HepG2 (cell line): ENCODE data around the gene INHBE. TPM values are rescaled to one million over a fixed set of nuclear protein-coding genes. Genes with fewer than 3 reads are reported as not detected.

Experiments used
- CAMTA2 ChIP-seq: sonication (generic); formaldehyde crosslinking; IDR thresholded peaks from 2 replicates; pipeline ENCODE4 v1.4.0; 2020; ENCODE audit warnings: mild to moderate bottlenecking, missing genetic modification reagents, borderline replicate concordance
- JUND ChIP-seq: sonication (generic); formaldehyde crosslinking; IDR thresholded peaks from 2 replicates; pipeline ENCODE4 v1.8.0; 2022; ENCODE audit warnings: mild to moderate bottlenecking, missing genetic modification reagents
- KLF12 ChIP-seq: sonication (generic); formaldehyde crosslinking; IDR thresholded peaks from 2 replicates; pipeline ENCODE4 v1.4.0; 2020; ENCODE audit warnings: missing genetic modification reagents, borderline replicate concordance
- MEF2D ChIP-seq: sonication (generic); formaldehyde crosslinking; IDR thresholded peaks from 2 replicates; pipeline ENCODE4 v1.5.1; 2020; ENCODE audit warnings: mild to moderate bottlenecking, missing genetic modification reagents
- MTA3 ChIP-seq: sonication (generic); formaldehyde crosslinking; IDR thresholded peaks from 2 replicates; pipeline ENCODE4 v1.4.0; 2020; ENCODE audit warnings: missing genetic modification reagents
- POGZ ChIP-seq: sonication (generic); formaldehyde crosslinking; IDR thresholded peaks from 2 replicates; pipeline ENCODE4 v1.4.0; 2020; ENCODE audit warnings: mild to moderate bottlenecking, missing genetic modification reagents
- PTBP1 ChIP-seq: fragments of 200-400 bp; formaldehyde crosslinking; IDR thresholded peaks from 2 replicates; pipeline ENCODE4 v1.6.1; 2018; ENCODE audit warnings: low read length, low read depth; ENCODE audit not compliant: poor library complexity, severe bottlenecking
- RBFOX2 ChIP-seq: fragments of 200-400 bp; formaldehyde crosslinking; IDR thresholded peaks from 2 replicates; pipeline ENCODE4 v1.6.1; 2017; ENCODE audit warnings: low read depth, mild to moderate bottlenecking, low read length
- SETDB1 ChIP-seq: sonication (generic); formaldehyde crosslinking; IDR thresholded peaks from 2 replicates; pipeline ENCODE4 v1.5.1; 2020; ENCODE audit warnings: missing genetic modification reagents, mild to moderate bottlenecking, borderline replicate concordance
- SIX1 ChIP-seq: sonication (generic); formaldehyde crosslinking; IDR thresholded peaks from 2 replicates; pipeline ENCODE4 v1.4.0; 2020; ENCODE audit warnings: missing genetic modification reagents, borderline replicate concordance
- SP5 ChIP-seq: IDR thresholded peaks from 2 replicates; pipeline ENCODE4 v1.6.1; 2016; ENCODE audit warnings: low read depth, borderline replicate concordance
- ZEB1 ChIP-seq: IDR thresholded peaks from 2 replicates; pipeline ENCODE4 v1.6.1; 2012; ENCODE audit warnings: mild to moderate bottlenecking, low read depth, inconsistent platforms; ENCODE audit not compliant: insufficient replicate concordance
- ZNF317 ChIP-seq: sonication (generic); formaldehyde crosslinking; IDR thresholded peaks from 2 replicates; pipeline ENCODE4 v1.5.0; 2020; ENCODE audit warnings: mild to moderate bottlenecking, missing genetic modification reagents
- ZNF547 ChIP-seq: sonication (generic); formaldehyde crosslinking; IDR thresholded peaks from 2 replicates; pipeline ENCODE4 v1.5.1; 2020; ENCODE audit warnings: mild to moderate bottlenecking, missing genetic modification reagents
- ZNF570 ChIP-seq: sonication (generic); formaldehyde crosslinking; IDR thresholded peaks from 2 replicates; pipeline ENCODE4 v1.4.0; 2020; ENCODE audit warnings: mild to moderate bottlenecking, missing genetic modification reagents, borderline replicate concordance
- ZNF597 ChIP-seq: sonication (generic); formaldehyde crosslinking; IDR thresholded peaks from 2 replicates; pipeline ENCODE4 v1.5.0; 2020; ENCODE audit warnings: missing genetic modification reagents
- ZNF772 ChIP-seq: sonication (generic); formaldehyde crosslinking; IDR thresholded peaks from 2 replicates; pipeline ENCODE4 v1.5.0; 2020; ENCODE audit warnings: mild to moderate bottlenecking, missing genetic modification reagents
- ZNF790 ChIP-seq: sonication (generic); formaldehyde crosslinking; IDR thresholded peaks from 2 replicates; pipeline ENCODE4 v1.8.0; 2022; ENCODE audit warnings: missing genetic modification reagents, mild to moderate bottlenecking, borderline replicate concordance
- ZSCAN12 ChIP-seq: sonication (generic); formaldehyde crosslinking; IDR thresholded peaks from 2 replicates; pipeline ENCODE4 v1.9.0; 2021; ENCODE audit warnings: mild to moderate bottlenecking, missing genetic modification reagents
- polyA plus RNA-seq, 8 experiments: library from polyadenylated mRNA; depleted of rRNA in 3 of 8; stranded (reverse) in 7 of 8; unstranded in 1 of 8; fragments of >200 nt; fragmentation: Illumina TruSeq in 4 of 8; extraction: Trizol in 4 of 8; gene quantifications; 2 replicates each; pipeline versions ENCODE4 v1.2.1 to v1.2.3, GENCODE V29; 2011 to 2016; ENCODE audit warnings: low read depth in 4 of 8, missing spikeins in 1 of 8, mixed read lengths in 1 of 8; ENCODE audit not compliant: insufficient read depth in 1 of 8
- total RNA-seq, 5 experiments: library from RNA; depleted of rRNA; stranded (reverse); fragments of >200 nt; fragmentation: Illumina TruSeq; extraction: Trizol; gene quantifications; 2 replicates each; pipeline ENCODE4 v1.2.3, GENCODE V29; 2016; ENCODE audit warnings: low read depth in 1 of 5
- TF ChIP-seq, protein P1 (sequence below): sonication (generic); formaldehyde crosslinking; IDR thresholded peaks from 2 replicates; pipeline ENCODE4 v1.5.0; 2020; ENCODE audit warnings: mild to moderate bottlenecking, missing genetic modification reagents, borderline replicate concordance
- TF ChIP-seq, protein P2 (sequence below): sonication (generic); formaldehyde crosslinking; IDR thresholded peaks from 2 replicates; pipeline ENCODE4 v1.4.0; 2020; ENCODE audit warnings: missing genetic modification reagents, mild to moderate bottlenecking, borderline replicate concordance
- TF ChIP-seq, protein P3 (sequence below): sonication (generic); formaldehyde crosslinking; conservative IDR thresholded peaks from 2 replicates; pipeline ENCODE4 v1.8.0; 2022; ENCODE audit warnings: missing genetic modification reagents
- TF ChIP-seq, protein P4 (sequence below): IDR thresholded peaks from 2 replicates; pipeline ENCODE4 v1.6.1; 2012; ENCODE audit warnings: inconsistent platforms
- TF ChIP-seq, protein P5 (sequence below): IDR thresholded peaks from 2 replicates; pipeline ENCODE4 v1.6.1; 2016

INHBE gene
- total and polyA plus RNA-seq, 2 of the 13 experiments (the other 11 are each of a cell fraction or from before 2014, with no cell fraction given), result 17.0 to 32.0 TPM

GRCh38 chr12:57451233-57451778, 3.8 kb upstream of the INHBE start (continued):
- TF ChIP-seq ZNF790 (CRISPR knock-in tag) (no peak), MTA3 (CRISPR knock-in tag) (no peak), KLF12 (no peak), ZSCAN12 (CRISPR knock-in tag) (no peak), SIX1 (CRISPR knock-in tag) (peak; percentile 90), ZNF597 (CRISPR knock-in tag) (no peak), ZNF547 (CRISPR knock-in tag) (peak; percentile 52; the same call in 1 of the 2 replicates), SP5 (CRISPR knock-in tag) (peak; percentile 96), CAMTA2 (no peak), PTBP1 (no peak), ZNF317 (CRISPR knock-in tag) (0 out of 2 replicates have a peak, but pooled peaks have one; percentile 23), POGZ (CRISPR knock-in tag) (peak; percentile 92), RBFOX2 (no peak), SETDB1 (CRISPR knock-in tag) (no peak), ZNF570 (CRISPR knock-in tag) (no peak), MEF2D (CRISPR knock-in tag) (peak; percentile 96), ZEB1 (no peak), JUND (CRISPR knock-in tag) (peak; percentile 83), ZNF772 (peak; percentile 89; the same call in 1 of the 2 replicates)
- TF ChIP-seq, protein P1, sequence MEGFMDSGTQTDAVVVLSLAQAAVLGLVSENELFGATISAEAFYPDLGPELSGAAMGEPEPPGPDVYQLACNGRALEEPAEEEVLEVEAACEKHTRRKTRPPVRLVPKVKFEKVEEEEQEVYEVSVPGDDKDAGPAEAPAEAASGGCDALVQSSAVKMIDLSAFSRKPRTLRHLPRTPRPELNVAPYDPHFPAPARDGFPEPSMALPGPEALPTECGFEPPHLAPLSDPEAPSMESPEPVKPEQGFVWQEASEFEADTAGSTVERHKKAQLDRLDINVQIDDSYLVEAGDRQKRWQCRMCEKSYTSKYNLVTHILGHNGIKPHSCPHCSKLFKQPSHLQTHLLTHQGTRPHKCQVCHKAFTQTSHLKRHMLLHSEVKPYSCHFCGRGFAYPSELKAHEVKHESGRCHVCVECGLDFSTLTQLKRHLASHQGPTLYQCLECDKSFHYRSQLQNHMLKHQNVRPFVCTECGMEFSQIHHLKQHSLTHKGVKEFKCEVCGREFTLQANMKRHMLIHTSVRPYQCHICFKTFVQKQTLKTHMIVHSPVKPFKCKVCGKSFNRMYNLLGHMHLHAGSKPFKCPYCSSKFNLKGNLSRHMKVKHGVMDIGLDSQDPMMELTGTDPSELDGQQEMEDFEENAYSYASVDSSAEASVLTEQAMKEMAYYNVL (CRISPR knock-in tag), result peak; percentile 82; the same call in 1 of the 2 replicates
- TF ChIP-seq, protein P2, sequence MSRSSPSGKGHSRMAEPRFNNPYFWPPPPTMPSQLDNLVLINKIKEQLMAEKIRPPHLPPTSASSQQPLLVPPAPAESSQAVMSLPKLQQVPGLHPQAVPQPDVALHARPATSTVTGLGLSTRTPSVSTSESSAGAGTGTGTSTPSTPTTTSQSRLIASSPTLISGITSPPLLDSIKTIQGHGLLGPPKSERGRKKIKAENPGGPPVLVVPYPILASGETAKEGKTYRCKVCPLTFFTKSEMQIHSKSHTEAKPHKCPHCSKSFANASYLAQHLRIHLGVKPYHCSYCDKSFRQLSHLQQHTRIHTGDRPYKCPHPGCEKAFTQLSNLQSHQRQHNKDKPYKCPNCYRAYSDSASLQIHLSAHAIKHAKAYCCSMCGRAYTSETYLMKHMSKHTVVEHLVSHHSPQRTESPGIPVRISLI (CRISPR knock-in tag), result peak; percentile 75; the same call in 1 of the 2 replicates
- TF ChIP-seq, protein P3, sequence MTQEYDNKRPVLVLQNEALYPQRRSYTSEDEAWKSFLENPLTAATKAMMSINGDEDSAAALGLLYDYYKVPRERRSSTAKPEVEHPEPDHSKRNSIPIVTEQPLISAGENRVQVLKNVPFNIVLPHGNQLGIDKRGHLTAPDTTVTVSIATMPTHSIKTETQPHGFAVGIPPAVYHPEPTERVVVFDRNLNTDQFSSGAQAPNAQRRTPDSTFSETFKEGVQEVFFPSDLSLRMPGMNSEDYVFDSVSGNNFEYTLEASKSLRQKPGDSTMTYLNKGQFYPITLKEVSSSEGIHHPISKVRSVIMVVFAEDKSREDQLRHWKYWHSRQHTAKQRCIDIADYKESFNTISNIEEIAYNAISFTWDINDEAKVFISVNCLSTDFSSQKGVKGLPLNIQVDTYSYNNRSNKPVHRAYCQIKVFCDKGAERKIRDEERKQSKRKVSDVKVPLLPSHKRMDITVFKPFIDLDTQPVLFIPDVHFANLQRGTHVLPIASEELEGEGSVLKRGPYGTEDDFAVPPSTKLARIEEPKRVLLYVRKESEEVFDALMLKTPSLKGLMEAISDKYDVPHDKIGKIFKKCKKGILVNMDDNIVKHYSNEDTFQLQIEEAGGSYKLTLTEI (CRISPR knock-in tag), result no peak
- TF ChIP-seq, protein P4, sequence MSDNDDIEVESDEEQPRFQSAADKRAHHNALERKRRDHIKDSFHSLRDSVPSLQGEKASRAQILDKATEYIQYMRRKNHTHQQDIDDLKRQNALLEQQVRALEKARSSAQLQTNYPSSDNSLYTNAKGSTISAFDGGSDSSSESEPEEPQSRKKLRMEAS, result no peak
- TF ChIP-seq, protein P5, sequence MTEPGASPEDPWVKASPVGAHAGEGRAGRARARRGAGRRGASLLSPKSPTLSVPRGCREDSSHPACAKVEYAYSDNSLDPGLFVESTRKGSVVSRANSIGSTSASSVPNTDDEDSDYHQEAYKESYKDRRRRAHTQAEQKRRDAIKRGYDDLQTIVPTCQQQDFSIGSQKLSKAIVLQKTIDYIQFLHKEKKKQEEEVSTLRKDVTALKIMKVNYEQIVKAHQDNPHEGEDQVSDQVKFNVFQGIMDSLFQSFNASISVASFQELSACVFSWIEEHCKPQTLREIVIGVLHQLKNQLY (CRISPR knock-in tag), result peak; percentile 97
